GM12891 (cell line): ENCODE results near the gene CYTH4.

Source experiments
- PAX5 ChIP-seq: IDR thresholded peaks from 2 replicates; pipeline ENCODE4 v1.6.1; 2011; ENCODE audit warnings: low read length, moderate library complexity, mild to moderate bottlenecking; ENCODE audit not compliant: insufficient read depth, severe bottlenecking
- POLR2A ChIP-seq: IDR thresholded peaks from 2 replicates; pipeline ENCODE4 v1.6.1; 2011; ENCODE audit warnings: low read depth, low read length, control low read depth
- POLR2AphosphoS5 ChIP-seq: IDR thresholded peaks from 2 replicates; pipeline ENCODE4 v1.6.1; 2011; ENCODE audit warnings: low read depth, low read length, control low read depth
- POU2F2 ChIP-seq: IDR thresholded peaks from 2 replicates; pipeline ENCODE4 v1.6.1; 2011; ENCODE audit warnings: low read depth, mild to moderate bottlenecking, control low read depth, low read length, moderate library complexity
- SPI1 ChIP-seq: IDR thresholded peaks from 2 replicates; pipeline ENCODE4 v1.6.1; 2011; ENCODE audit warnings: low read depth, low read length, control low read depth
- TAF1 ChIP-seq: IDR thresholded peaks from 2 replicates; pipeline ENCODE4 v1.6.1; 2011; ENCODE audit warnings: low read depth, low read length, control low read depth

DNA sequence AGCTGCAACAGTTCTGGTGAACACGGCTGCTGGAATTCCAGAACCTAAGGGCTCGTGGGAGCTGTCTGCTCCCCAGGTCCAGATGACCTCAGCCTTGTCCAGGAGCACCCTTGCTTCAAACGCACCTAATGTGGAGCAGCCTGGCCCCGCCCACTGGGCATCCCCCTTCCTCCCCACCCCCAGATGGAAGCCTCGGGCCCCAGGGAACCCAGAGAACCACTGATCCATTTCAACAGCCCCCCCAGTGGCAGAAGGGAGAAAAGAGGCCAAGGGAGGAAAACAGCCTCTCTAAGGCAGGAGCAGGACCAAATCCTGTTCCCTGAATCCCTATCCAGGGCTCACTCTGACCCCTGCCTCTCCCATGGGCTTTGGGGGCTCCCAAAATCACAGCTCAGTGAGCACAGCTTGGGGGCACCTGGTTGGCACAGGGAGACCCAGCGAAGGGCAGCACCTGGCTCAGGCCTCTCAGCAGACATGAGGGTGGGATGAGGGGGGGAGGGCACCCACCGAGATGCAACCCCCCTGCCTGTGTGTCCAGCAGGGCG, 1.2 kb downstream of the CYTH4 start:
- TF ChIP-seq POLR2A (no peak), POLR2AphosphoS5 (no peak), PAX5 (no peak), TAF1 (no peak), POU2F2 (no peak), SPI1 (no peak)
